OCI-LY1 (cell line): ENCODE results near the gene SLC46A1.

Source experiments
- H2AFZ ChIP-seq: fragments of 200-600 bp; sonication (generic), shearing (Covaris generic); 2 replicates; pipeline ENCODE4 v1.6.0; 2014; ENCODE audit warnings: antibody characterized with exemption, mild to moderate bottlenecking, low read length
- H3F3A ChIP-seq: fragments of 200-600 bp; sonication (generic), shearing (Covaris generic); 2 replicates; pipeline ENCODE4 v1.6.0; 2014; ENCODE audit warnings: mild to moderate bottlenecking, antibody characterized with exemption, low read length, moderate library complexity; ENCODE audit not compliant: insufficient read depth
- H3K27ac ChIP-seq: fragments of 200-600 bp; sonication (generic); 2 replicates; pipeline ENCODE4 v1.5.1; 2014; ENCODE audit warnings: low read length, mixed run types, mild to moderate bottlenecking, low read depth; ENCODE audit not compliant: poor library complexity, severe bottlenecking
- H3K27me3 ChIP-seq: fragments of 200-600 bp; sonication (generic); 2 replicates; pipeline ENCODE4 v1.6.0; 2014; ENCODE audit warnings: antibody characterized with exemption, mild to moderate bottlenecking, low read length, moderate library complexity; ENCODE audit not compliant: insufficient read depth
- H3K36me3 ChIP-seq: fragments of 200-600 bp; sonication (generic); 2 replicates; pipeline ENCODE4 v1.6.1; 2014; ENCODE audit warnings: mild to moderate bottlenecking, antibody characterized with exemption, low read length, moderate library complexity, mixed read lengths; ENCODE audit not compliant: insufficient read depth
- H3K4me1 ChIP-seq: fragments of 200-600 bp; sonication (generic); 2 replicates; pipeline ENCODE4 v1.5.1; 2014; ENCODE audit warnings: mild to moderate bottlenecking, low read length, moderate library complexity; ENCODE audit not compliant: insufficient read depth, severe bottlenecking
- H3K4me2 ChIP-seq: fragments of 200-600 bp; sonication (generic), shearing (Covaris generic); 2 replicates; pipeline ENCODE4 v1.6.1; 2014; ENCODE audit warnings: low read length
- H3K4me3 ChIP-seq: fragments of 200-600 bp; sonication (generic); 2 replicates; pipeline ENCODE4 v1.5.1; 2014; ENCODE audit warnings: low read length, low read depth, mild to moderate bottlenecking, mixed read lengths; ENCODE audit not compliant: poor library complexity, severe bottlenecking
- H3K79me2 ChIP-seq: fragments of 200-600 bp; shearing (Covaris generic); 2 replicates; pipeline ENCODE4 v1.6.1; 2016; ENCODE audit warnings: mixed run types, low read length, mixed read lengths; ENCODE audit not compliant: insufficient read depth
- H3K9ac ChIP-seq: fragments of 200-600 bp; sonication (generic), shearing (Covaris generic); 2 replicates; pipeline ENCODE4 v1.6.1; 2014; ENCODE audit warnings: mild to moderate bottlenecking, low read length, mixed read lengths
- H3K9me2 ChIP-seq: fragments of 200-600 bp; sonication (generic), shearing (Covaris generic); 2 replicates; pipeline ENCODE4 v1.6.1; 2014; ENCODE audit warnings: low read depth, mild to moderate bottlenecking, low read length, mixed read lengths
- H3K9me3 ChIP-seq: fragments of 200-600 bp; shearing (Covaris generic); 2 replicates; pipeline ENCODE4 v1.6.1; 2014; ENCODE audit warnings: low read length, mixed read lengths
- H4K20me1 ChIP-seq: fragments of 200-600 bp; sonication (generic), shearing (Covaris generic); 2 replicates; pipeline ENCODE4 v1.6.0; 2016; ENCODE audit warnings: mild to moderate bottlenecking, low read length; ENCODE audit not compliant: insufficient read depth
- CTCF ChIP-seq: fragments of 200-600 bp; sonication (generic), shearing (Covaris generic); IDR thresholded peaks from 2 replicates; pipeline ENCODE4 v1.5.1; 2017; ENCODE audit warnings: mild to moderate bottlenecking, antibody characterized with exemption, low read length, moderate library complexity, mixed read lengths
- EZH2 ChIP-seq: fragments of 200-600 bp; sonication (generic), shearing (Covaris generic); IDR thresholded peaks from 2 replicates; pipeline ENCODE4 v1.8.0; 2017; ENCODE audit warnings: borderline replicate concordance, mixed run types, mild to moderate bottlenecking, antibody characterized with exemption, low read length, moderate library complexity, mixed read lengths

Gene SLC46A1

GRCh38 chr17:28367641-28368305, 38.2 kb downstream of the SLC46A1 start:
- Histone ChIP-seq H3K4me1 (peaks cover 12% of the 10 kb centered on the region), H4K20me1 (no peaks in the 10 kb centered on the region), H3F3A (no peaks in the 10 kb centered on the region; the same call in 1 of the 2 replicates), H3K4me2 (no peak overlapping the region), H3K9me3 (no peaks in the 10 kb centered on the region), H3K27me3 (peaks cover 3% of the 10 kb centered on the region; the same call in 1 of the 2 replicates), H3K9ac (no peak overlapping the region), H2AFZ (no peak overlapping the region), H3K79me2 (no peaks in the 10 kb centered on the region), H3K4me3 (no peak overlapping the region), H3K9me2 (no peaks in the 10 kb centered on the region), H3K36me3 (peaks cover 9% of the 10 kb centered on the region; the same call in 1 of the 2 replicates), H3K27ac (no peak overlapping the region)
- TF ChIP-seq EZH2 (no peak), CTCF (no peak)

- no peak overlapping the region for H2AFZ ChIP-seq
- H3K4me1 ChIP-seq: no peaks in the 10 kb centered on the region
- no peak overlapping the region for H3K9ac ChIP-seq
- H3K36me3 ChIP-seq: peaks cover 18% of the 10 kb centered on the region; the same call in 1 of the 2 replicates
- TF ChIP-seq CTCF (no peak), EZH2 (no peak)
- no peak overlapping the region for H3K4me3 ChIP-seq
- H4K20me1 ChIP-seq: no peaks in the 10 kb centered on the region
- no peaks in the 10 kb centered on the region for H3K27me3 ChIP-seq
- H3F3A ChIP-seq: no peaks in the 10 kb centered on the region; the same call in 1 of the 2 replicates
- H3K4me2 ChIP-seq: no peak overlapping the region
- no peak overlapping the region for H3K27ac ChIP-seq
- no peaks in the 10 kb centered on the region for H3K9me2 ChIP-seq
- H3K79me2 ChIP-seq: no peaks in the 10 kb centered on the region
- no peaks in the 10 kb centered on the region for H3K9me3 ChIP-seq
Measured at GRCh38 chr17:28366605-28367004, 39.4 kb downstream of the SLC46A1 start.

GRCh38 chr17:28365487-28365886, 40.5 kb downstream of the SLC46A1 start:
- H3K4me1 ChIP-seq: no peaks in the 10 kb centered on the region
- no peak overlapping the region for H3K9ac ChIP-seq
- peaks cover 29% of the 10 kb centered on the region for H3K36me3 ChIP-seq
- no peaks in the 10 kb centered on the region; the same call in 1 of the 2 replicates for H3F3A ChIP-seq
- TF ChIP-seq CTCF (no peak), EZH2 (no peak)
- no peaks in the 10 kb centered on the region for H3K79me2 ChIP-seq
- no peak overlapping the region for H3K4me3 ChIP-seq
- H3K4me2 ChIP-seq: no peak overlapping the region
- no peaks in the 10 kb centered on the region for H4K20me1 ChIP-seq
- no peak overlapping the region for H2AFZ ChIP-seq
- H3K27ac ChIP-seq: no peak overlapping the region
- H3K9me3 ChIP-seq: no peaks in the 10 kb centered on the region
- H3K27me3 ChIP-seq: no peaks in the 10 kb centered on the region
- no peaks in the 10 kb centered on the region for H3K9me2 ChIP-seq
